Stomach (tissue), 4 donors: ENCODE results near the gene GRM4.
A peak's percentile ranks its signal among the peaks of the same experiment; 100 is the strongest.

ENCODE experiments used
- POLR2A ChIP-seq, 4 donors: fragments of 450-650 bp; IDR thresholded peaks; one replicate each; pipeline ENCODE4 v1.6.1; 2016; ENCODE audit warnings: antibody characterized with exemption in 4 of 4, control low read depth in 2 of 4, mild to moderate bottlenecking in 1 of 4, moderate library complexity in 1 of 4
- POLR2AphosphoS5 ChIP-seq, 3 donors: sonication (generic); formaldehyde crosslinking; IDR thresholded peaks; one replicate each; pipeline ENCODE4 v1.6.1; 2016; ENCODE audit warnings: antibody characterized with exemption in 3 of 3
- TF ChIP-seq, protein P1 (sequence below), 7 experiments: fragments of 450-650 bp in 4 of 7; fragments of 200-600 bp in 3 of 7; sonication (generic) in 3 of 7; IDR thresholded peaks; one replicate each; pipeline ENCODE4 v1.5.1; 2016 to 2019; ENCODE audit warnings: antibody characterized with exemption in 7 of 7, control low read depth in 2 of 7, mild to moderate bottlenecking in 1 of 7

DNA sequence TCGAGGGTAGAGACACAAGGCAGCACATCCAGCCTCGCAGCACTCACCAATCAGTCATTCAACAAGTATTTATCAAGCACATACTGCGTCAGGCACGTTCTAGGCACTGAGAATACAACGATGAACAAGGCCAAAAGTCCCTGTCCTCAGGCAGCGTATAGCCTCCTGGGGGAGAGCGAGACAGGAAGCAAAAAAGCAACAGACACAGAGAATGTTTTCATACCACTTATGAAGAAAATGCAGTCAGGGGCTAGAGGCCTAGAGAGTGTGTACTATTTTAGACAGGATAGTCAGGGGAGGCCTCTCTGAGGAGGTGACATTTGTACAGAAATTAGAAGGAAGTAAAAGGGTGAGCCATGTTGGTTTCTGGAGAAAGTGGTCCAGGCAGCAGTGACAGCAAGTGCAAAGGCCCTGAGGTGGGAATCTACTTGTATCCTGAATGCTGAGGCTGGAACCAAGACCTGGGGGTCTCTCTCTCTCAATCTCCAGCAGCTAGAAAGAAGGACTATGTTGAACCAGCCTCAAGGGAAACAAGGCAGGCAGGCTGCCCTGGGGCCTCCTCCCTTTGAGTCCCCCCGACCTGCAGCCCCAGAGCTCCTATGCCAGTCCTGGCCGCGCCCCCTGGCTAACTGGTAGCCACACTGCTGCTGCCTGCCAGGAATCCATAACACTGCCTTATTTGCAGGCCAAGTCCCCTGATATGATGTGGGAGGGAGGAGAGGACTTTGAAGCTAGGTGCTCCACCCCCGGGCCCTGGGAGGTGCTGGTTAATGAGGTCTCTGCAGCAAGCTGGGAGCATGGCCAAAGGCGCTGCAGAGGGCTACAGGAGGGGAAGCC lies 151.2 kb downstream of the GRM4 start:
- TF ChIP-seq, protein P1, sequence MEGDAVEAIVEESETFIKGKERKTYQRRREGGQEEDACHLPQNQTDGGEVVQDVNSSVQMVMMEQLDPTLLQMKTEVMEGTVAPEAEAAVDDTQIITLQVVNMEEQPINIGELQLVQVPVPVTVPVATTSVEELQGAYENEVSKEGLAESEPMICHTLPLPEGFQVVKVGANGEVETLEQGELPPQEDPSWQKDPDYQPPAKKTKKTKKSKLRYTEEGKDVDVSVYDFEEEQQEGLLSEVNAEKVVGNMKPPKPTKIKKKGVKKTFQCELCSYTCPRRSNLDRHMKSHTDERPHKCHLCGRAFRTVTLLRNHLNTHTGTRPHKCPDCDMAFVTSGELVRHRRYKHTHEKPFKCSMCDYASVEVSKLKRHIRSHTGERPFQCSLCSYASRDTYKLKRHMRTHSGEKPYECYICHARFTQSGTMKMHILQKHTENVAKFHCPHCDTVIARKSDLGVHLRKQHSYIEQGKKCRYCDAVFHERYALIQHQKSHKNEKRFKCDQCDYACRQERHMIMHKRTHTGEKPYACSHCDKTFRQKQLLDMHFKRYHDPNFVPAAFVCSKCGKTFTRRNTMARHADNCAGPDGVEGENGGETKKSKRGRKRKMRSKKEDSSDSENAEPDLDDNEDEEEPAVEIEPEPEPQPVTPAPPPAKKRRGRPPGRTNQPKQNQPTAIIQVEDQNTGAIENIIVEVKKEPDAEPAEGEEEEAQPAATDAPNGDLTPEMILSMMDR (IDR thresholded peaks at IDR 0.05): peak in 2 of 7 experiments; percentile 10 to 23
- TF ChIP-seq POLR2A (IDR thresholded peaks at IDR 0.05) (no peak), POLR2AphosphoS5 (IDR thresholded peaks at IDR 0.05) (peak in 1 of 3 donors; percentile 30)
